ENCODE data around the gene DMD.

- TF ChIP-seq POLR2AphosphoS5 (IDR thresholded peaks at IDR 0.05; ENCODE audit: borderline replicate concordance, low read depth, low read length) (no peak), EZH2 (IDR thresholded peaks at IDR 0.05) (no peak), FOXP2 (optimal IDR thresholded peaks at IDR 0.05; ENCODE audit: control extremely low read depth, extremely low read length, insufficient read depth) (no peak)
Observed at GRCh38 chrX:31091819-31092218, 2119.5 kb downstream of the DMD start.
